Brain microvascular endothelial cell (primary cell): ENCODE results near the gene DKKL1.
A peak's percentile ranks its signal among the peaks of the same experiment; 100 is the strongest.

Source experiments
- DNase-seq: peaks from one replicate; pipeline ENCODE4 v3.0.0-alpha.2; 2020
- H3K27ac ChIP-seq: fragments of 250-450 bp; sonication (Bioruptor Pico); 2 replicates; pipeline ENCODE4 v1.5.1; 2020; ENCODE audit warnings: mild to moderate bottlenecking, moderate library complexity
- H3K27me3 ChIP-seq: fragments of 250-450 bp; sonication (Bioruptor Pico); replicated peaks from 2 replicates; pipeline ENCODE4 v1.5.1; 2020; ENCODE audit warnings: mild to moderate bottlenecking
- H3K36me3 ChIP-seq: fragments of 250-450 bp; sonication (Bioruptor Pico); replicated peaks from 2 replicates; pipeline ENCODE4 v1.5.1; 2020; ENCODE audit warnings: mild to moderate bottlenecking
- H3K4me3 ChIP-seq: 2 replicates; pipeline ENCODE4 v1.5.1; 2011; ENCODE audit warnings: low read depth, mild to moderate bottlenecking, control low read depth, low read length, moderate library complexity
- in situ Hi-C: cut with HindIII; loops from 2 replicates; pipeline ENCODE4 v1.10.0; 2017; ENCODE audit warnings: low sequenced_read_pairs, low pct_ligation_motif_present
- TF ChIP-seq, protein P1 (sequence below): IDR thresholded peaks from 2 replicates; pipeline ENCODE4 v1.5.1; 2011; ENCODE audit warnings: low read depth, mild to moderate bottlenecking, moderate library complexity, low read length, control low read depth, inconsistent platforms; ENCODE audit errors: missing control alignments

The DKKL1 gene

DNA sequence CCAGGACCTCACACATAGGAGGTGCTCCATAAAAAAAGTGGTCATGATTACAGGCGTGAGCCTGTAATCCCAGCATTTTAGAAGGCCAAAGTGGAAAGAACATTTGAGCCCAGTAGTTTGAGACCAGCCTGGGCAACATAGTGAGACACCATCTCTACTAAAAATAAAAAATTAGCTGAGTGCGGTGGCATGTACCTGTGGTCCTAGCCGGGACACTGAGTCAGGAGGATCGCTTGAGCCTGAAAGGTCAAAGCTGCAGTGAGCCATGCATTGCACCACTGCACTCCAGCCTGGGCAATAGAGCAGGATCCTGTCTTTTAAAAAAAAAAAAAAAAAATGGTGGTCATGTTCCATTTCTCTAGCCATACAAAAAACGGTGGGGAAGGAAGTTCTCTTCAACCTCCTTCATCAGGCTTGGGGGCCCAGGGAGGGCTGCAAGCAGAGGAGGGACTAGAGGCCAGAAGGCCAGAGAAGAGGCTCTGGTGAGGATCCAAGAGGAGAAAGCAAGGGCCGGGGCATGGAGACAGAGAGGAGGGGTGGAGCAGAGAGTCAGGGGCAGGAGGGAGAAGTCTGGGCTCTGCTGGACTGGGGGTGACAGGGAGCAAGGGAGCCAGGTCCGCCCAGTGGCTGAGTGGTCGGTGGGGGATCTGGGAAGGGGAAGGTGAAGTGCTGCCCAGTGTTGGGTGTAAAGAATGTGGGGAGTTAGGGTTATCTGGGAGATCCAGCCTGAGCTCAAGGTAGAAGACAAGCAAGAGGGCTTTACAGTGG, 33.2 kb downstream of the DKKL1 start:
- in situ Hi-C loops, result no loop called here
- Histone ChIP-seq H3K27me3 (peaks cover 7% of the 10 kb centered on the region), H3K27ac (no peak overlapping the region), H3K4me3 (no peak overlapping the region), H3K36me3 (no peaks in the 10 kb centered on the region)
- TF ChIP-seq, protein P1, sequence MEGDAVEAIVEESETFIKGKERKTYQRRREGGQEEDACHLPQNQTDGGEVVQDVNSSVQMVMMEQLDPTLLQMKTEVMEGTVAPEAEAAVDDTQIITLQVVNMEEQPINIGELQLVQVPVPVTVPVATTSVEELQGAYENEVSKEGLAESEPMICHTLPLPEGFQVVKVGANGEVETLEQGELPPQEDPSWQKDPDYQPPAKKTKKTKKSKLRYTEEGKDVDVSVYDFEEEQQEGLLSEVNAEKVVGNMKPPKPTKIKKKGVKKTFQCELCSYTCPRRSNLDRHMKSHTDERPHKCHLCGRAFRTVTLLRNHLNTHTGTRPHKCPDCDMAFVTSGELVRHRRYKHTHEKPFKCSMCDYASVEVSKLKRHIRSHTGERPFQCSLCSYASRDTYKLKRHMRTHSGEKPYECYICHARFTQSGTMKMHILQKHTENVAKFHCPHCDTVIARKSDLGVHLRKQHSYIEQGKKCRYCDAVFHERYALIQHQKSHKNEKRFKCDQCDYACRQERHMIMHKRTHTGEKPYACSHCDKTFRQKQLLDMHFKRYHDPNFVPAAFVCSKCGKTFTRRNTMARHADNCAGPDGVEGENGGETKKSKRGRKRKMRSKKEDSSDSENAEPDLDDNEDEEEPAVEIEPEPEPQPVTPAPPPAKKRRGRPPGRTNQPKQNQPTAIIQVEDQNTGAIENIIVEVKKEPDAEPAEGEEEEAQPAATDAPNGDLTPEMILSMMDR, result no peak
- DNase-seq, result no peak

DNA sequence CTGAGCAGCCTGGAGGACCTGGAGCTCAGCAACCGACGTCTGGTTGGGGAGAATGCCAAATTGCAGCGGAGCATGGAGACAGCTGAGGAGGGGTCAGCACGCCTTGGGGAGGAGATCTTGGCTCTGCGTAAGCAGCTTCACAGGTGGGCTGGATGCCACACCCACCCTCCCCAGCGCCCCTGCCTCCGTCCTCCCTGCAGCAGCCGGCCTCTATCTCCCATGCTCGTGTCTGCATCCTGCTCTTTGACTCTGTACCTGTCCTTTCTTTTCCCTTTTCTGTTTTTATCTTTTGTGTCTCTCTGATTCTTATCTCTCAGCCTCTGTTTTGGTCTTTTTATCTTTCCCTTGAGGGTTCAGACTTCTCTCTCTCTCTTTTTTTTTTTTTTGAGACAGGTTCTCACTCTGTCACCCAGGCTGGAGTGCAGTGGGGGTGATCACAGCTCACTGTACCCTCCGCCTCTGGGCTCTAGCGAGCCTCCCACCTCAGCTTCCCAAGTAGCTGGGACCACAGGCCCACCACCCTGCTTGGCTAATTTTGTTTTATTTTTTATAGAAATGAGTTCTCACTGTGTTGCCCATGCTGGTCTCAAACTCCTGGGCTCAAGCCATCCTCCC, 34.4 kb downstream of the DKKL1 start:
- H3K27me3 ChIP-seq, result peaks cover 7% of the 10 kb centered on the region
- H3K27ac ChIP-seq, result no peak overlapping the region
- H3K4me3 ChIP-seq, result no peak overlapping the region
- no peak for DNase-seq
- H3K36me3 ChIP-seq, result no peaks in the 10 kb centered on the region
- in situ Hi-C loops, result no loop called here
- TF ChIP-seq, protein P1, result no peak

DNA sequence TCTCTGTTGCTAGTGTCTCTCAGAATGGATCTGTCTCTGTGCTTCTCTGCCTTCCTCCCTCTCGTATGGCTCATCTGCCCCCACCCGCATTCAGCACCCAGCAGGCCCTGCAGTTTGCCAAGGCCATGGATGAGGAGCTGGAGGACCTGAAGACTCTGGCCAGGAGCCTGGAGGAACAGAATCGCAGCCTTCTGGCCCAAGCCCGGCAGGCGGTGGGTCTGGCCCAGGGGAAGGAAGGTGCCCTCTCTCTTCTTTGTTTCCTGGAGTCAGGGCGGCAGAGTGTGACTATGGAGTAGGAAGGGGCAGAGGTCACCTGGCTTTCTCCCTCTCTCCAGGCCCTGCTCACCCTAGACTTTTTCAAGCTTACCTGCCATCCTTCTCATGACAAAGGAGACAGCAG, 35.3 kb downstream of the DKKL1 start:
- Histone ChIP-seq H3K27me3 (peaks cover 5% of the 10 kb centered on the region), H3K4me3 (no peak overlapping the region), H3K27ac (no peak overlapping the region), H3K36me3 (no peaks in the 10 kb centered on the region)
- TF ChIP-seq, protein P1, result no peak
- in situ Hi-C loops, result no loop called here
- no peak for DNase-seq

DNA sequence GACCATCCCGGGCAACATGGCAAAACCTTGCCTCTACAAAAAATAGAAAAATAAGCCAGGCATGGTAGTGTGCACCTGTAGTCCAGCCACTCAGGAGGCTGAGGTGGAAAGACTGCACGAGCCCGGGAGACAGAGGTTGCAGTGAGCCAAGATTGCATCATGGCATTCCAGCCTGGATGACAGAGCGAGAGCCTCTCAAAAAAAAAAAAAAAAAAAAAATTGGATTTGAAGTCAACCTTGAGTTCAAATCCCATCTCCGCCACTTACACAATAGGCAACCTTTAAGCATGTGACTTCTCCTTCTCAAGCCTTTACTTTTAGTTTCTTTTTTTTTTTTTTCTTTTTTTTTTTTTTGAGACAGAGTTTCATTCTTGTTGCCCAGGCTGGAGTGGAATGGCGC, 36.4 kb downstream of the DKKL1 start:
- TF ChIP-seq, protein P1, result no peak
- no peaks in the 10 kb centered on the region for H3K36me3 ChIP-seq
- no peak overlapping the region for H3K4me3 ChIP-seq
- no peak for DNase-seq
- in situ Hi-C loops, result no loop called here
- no peaks in the 10 kb centered on the region for H3K27me3 ChIP-seq
- no peak overlapping the region for H3K27ac ChIP-seq

GRCh38 chr19:49403404-49404187, 39.9 kb downstream of the DKKL1 start:
- Histone ChIP-seq H3K4me3 (no peak overlapping the region), H3K36me3 (no peaks in the 10 kb centered on the region), H3K27me3 (no peaks in the 10 kb centered on the region), H3K27ac (no peak overlapping the region)
- TF ChIP-seq, protein P1, result no peak
- in situ Hi-C loops, result no loop called here
- DNase-seq, result peak; percentile 22
